GM18868 (cell line): Measurements from ENCODE around the gene SETD6.

Experiments used
- ATAC-seq: cut with Tn5 transposase; IDR thresholded peaks from one replicate; pipeline ENCODE4 v1.9.1; 2021; ENCODE audit warnings: mild to moderate bottlenecking, moderate library complexity; ENCODE audit not compliant: unreplicated experiment

SETD6 gene

DNA sequence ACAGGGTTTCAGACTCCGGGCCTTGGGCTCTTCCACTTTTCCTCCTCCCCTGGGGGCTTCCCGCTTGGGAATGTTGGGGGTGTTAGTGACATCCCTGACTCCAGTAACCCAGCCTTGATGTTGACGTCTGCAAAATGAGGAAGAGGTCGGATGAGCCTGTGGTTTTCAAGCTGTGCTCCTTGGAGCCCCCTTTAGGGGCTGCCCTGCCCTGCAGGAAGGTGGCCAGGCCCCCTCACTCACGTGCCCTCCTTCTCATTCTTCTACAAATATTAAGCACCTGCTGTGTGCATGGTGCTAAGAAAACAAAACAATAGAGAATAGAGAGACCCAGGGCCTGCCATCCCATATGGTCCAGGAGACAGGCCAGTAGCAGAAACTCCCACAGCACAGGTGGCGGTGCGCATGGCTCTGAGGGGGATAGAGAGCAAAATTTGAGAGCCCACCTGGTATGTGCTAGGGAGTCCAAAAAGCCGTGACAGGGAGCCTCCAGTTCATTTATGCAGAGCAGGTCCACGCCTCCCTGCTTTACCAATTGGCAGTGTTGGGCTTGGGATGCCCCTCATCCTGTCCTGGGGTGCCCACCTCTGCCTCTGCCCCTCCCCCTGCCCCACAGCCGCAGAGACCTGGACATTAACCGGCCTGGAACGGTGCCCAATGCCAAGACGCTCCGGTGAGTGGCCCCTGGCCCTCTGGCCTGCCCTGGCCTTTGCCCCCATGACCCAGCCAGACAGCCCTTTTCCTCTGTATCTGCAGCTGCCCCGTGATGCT is 7.9 kb upstream of the SETD6 start:
- ATAC-seq = no peak

DNA sequence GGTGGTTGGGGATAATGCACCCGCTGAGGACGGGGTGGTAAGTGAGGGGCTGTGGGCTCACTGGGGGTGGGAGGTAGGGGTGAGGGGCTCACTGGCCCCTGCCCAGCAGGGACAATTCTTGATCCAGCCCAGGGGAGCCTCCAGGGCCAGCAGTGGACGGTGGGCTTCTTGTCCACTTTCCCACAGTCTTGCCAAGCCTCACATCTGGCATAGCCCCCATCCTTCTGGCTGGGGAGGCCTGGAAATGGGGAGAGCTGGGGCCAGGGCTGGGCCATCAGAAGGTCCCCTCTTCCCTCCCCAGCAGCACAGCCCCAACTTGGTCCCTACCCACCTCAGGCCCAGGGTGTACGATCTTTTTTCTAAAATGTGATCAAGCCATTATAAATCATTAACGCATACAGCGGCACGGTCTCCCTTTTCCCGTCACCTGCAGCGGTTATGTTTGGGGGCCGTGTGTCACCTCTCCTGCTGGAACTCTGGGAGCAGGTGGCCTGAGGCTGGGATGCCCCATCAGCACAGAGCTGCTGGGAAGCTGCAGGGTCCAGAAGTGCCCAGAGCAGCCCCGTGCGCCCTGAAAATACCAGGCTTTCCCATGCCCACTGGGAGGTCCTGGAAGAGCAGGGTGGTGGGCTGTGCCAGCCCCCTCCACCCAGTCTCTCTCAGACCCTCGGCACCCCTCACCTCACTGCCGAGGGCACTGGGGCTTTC is 7.2 kb upstream of the SETD6 start:
- no peak for ATAC-seq

DNA sequence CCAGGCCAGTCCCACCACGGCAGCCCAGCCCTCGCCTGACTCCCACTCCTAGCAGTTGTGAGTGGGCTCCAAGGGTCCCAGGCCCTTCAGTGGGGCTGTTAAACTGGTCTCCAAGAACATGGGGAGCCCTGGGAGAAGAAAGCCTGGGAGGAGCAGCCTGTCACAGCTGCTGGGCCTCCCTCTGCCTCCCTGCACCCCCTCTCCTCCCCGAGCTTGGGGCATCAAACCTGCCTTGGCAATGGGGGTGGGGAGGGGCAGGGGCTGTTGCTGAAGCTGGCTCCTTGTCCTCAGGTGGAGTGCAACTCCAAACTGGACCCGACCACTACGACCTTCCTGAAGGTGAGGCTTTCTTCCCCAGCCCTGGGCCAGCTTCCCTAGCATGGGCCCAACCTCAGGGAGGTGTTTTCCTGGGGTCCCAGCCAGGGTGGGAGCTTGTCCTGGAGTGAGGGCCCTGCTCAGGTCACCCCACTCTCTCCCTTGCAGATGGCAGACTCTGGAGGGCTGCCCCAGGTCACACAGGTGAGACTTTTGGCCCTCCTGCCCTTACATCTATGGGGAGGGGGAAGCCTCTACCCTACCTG is 6.6 kb upstream of the SETD6 start:
- ATAC-seq = no peak

DNA sequence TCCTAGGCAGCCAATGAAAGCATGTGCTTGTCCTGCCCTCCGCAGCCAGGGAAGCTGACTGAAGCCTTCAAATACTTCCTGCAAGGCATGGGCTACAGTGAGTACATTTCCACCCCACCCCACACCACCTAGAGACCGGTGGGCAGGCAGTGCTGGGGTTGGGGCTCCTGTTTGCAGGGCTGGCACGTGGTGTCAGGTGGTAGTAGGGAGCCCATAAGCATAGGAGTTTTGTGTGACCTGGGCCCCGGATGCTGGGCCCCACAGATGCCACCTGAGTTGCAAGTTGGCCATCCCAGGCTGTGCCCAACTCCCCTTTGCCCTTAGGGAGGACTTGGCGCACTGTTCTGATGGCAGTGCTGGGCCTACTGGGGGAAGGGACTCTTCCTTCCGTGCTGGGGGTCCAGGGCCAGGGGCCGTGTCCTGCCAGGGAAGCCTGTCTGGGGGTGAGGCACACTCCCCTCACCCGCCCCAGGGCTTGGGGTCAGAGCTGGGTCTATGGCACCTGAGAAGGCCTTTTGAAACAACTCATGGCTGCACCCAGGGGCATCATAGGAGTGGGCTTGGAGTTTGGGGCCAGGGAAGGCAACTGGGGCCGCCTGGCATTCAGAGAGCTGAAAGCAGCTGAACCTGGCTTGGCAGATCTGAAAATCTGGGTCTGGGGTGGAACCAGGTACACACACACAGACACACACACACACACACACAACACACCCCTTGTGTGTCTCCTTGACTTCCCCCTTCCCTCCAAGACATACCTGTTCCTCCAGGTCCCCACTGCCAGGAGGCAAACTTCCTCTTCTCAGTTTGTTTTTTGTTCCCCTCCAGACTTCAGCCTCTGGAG is 5.8 kb upstream of the SETD6 start:
- ATAC-seq = no peak

DNA sequence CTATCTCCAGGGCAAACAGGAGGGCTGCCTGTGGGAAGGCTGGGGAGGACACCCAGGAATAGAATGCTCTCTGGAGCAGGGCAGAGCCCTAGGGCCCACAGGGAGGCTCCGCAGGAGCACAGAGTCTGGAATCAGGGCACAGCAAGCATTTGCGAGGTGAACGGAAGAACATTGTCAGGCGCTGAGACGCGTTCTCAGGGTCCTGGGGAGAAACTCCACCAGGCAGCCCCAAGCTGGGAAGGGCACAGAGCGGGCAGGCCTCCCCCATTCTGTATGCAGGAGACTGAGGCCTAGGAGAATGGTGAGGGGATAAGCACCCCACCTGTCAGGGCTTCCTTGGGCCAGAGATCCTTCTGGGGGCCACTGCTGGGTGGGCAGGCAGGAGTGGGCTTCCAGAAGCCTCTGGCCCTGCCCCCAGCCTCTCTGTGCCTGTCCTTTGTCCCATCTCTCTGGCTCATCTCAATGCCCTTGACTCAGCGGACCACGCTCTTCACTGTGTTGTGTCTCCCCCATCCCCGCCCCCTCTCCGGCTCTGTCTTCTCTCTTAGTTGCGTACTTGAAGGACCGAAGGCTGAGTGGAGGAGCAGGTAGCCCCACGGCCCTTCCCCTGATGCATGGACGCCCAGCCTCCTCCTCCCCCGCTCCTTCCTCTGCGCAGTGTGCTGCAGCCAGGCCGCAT is 5.1 kb upstream of the SETD6 start:
- no peak for ATAC-seq

DNA sequence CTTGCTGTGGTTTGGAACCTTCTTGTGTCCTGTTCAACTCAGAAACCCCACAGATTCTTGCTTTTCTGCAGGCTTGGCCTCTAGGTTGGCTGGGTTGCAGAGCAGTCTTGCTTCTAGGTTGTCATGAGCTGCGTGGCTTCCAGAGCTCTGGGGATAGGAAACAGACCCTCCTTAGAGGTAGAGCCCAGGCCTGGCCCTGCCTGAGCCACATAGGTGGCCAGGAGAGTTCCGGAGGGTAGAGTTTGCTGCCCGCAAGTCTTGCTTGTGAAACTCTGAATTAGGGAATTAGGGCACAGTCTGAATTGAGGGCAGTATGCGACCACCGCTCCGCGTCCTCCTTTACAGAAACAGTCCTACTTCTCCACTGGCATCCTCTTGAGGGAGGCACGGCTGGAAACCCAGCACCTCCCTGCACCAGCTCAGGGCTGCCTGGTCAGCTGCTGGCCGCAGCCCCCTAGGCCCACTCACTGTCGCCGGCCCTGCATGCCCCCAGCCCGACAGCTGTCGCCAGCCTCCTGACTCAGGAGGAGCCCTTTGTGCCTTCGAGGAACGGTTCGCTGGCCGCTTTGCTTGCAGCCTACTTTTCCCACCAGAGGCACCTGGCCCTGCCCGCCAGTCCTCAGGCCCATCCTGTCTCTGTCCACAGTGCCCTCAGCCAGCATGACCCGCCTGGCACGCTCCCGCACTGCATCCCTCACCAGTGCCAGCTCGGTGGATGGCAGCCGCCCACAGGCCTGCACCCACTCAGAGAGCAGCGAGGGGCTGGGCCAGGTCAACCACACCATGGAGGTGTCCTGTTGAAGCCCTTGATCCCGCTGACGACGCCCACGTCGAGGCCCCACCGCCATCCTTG is 4.3 kb upstream of the SETD6 start:
- no peak for ATAC-seq

DNA sequence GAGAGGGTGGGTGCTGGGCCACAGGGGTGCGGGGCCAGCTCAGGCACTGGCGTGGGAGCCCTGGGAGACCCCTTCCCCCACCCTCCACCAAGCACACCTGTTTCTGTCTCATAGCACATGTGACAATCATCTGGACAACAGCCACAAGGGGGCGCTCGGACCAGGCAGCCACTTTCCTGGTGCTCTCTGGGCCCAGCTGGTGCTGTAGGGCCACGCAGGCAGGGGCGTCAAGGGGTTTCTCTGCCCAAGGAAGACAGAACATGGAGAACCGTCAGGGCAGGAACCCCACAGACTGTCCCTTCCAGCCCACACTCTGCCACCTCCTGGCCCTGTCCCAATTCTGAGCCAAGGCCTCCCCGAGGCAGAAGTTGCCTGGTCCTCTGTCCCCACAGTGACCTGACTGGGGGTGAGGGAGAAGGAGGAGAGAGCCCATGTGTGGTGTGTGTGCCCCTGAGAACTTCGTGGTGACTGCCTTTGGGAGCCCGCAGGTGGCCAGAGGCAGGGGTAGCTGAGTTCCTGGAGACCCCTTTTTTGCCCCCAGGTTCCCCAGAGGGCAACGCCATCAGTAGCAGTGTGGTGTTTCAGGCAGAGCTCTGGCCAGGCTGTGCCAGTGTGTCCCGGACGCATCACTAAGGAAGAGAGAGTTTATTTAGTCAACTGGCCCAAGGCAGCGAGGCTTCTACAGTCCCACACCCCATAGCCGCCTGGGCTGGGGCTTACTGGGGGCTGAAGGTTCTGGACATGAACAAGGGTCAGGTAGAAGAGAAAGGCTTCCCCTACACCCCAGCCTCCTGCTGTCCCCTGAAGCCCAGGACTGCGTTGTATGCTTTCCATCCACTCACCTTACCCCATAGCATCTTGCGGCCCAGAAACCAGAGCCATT is 3.1 kb upstream of the SETD6 start:
- ATAC-seq = peak; percentile 33

DNA sequence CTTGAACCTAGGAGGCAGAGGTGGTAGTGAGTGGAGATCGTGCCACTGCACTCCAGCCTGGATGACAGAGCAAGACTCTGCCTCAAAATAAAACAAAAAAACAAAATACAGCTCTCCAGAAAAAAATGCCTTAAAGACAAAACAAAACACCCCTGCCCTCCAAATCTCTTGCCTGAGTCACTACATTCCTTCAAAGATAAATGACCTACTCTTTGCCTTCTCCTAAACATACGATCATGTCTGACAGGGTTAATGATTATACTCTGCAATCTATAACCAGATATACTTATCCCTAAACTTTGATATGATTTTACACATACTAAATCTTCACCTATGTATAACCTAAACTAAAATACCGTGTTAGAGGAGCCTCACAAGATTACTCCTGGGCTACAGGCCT is 1.4 kb upstream of the SETD6 start:
- ATAC-seq = no peak

DNA sequence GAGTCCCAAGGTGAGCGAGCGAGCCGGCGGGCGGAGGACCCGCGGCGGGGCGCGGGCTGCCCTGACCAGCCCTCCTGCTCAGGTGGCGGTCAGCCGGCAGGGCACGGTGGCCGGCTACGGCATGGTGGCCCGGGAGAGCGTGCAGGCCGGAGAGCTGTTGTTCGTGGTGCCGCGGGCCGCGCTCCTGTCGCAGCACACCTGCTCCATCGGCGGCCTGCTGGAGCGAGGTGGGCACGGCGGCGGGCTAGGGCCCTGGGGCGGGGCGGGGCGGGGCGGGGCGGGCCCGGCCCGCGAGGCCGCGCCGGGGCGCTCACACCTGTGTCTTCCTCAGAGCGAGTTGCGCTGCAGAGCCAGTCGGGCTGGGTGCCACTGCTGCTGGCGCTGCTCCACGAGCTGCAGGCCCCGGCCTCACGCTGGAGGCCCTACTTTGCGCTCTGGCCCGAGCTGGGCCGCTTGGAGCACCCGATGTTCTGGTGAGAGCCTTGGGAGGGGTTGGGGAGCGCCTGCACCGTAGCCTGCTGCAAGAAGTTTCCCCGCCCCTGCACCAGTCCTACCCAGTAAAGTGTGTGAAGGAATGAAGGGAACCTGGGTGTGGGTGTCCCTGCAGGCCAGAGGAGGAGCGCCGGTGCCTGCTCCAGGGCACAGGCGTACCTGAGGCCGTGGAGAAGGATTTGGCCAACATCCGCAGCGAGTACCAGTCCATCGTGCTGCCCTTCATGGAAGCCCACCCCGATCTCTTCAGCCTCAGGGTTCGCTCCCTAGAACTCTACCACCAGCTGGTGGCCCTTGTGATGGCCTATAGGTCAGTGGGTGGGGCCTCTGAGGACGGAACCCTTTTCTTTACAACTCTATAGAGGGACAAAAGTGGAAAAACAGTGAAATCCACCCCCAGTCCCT is 802 bp downstream of the SETD6 start:
- ATAC-seq = peak; percentile 42

DNA sequence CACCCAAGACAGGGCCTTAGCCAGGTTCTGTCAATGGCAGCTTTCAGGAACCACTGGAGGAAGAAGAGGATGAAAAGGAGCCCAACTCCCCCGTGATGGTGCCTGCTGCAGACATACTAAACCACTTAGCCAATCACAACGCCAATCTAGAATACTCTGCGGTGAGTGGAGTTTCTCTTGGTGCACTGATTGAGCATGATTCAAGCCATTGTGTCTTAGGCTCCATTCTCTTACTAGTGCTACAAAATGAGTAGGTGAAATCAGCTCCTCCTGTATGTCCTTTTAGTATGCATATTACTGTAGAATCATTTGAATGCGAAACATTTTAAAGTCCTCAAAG is 1.4 kb downstream of the SETD6 start:
- ATAC-seq = no peak

DNA sequence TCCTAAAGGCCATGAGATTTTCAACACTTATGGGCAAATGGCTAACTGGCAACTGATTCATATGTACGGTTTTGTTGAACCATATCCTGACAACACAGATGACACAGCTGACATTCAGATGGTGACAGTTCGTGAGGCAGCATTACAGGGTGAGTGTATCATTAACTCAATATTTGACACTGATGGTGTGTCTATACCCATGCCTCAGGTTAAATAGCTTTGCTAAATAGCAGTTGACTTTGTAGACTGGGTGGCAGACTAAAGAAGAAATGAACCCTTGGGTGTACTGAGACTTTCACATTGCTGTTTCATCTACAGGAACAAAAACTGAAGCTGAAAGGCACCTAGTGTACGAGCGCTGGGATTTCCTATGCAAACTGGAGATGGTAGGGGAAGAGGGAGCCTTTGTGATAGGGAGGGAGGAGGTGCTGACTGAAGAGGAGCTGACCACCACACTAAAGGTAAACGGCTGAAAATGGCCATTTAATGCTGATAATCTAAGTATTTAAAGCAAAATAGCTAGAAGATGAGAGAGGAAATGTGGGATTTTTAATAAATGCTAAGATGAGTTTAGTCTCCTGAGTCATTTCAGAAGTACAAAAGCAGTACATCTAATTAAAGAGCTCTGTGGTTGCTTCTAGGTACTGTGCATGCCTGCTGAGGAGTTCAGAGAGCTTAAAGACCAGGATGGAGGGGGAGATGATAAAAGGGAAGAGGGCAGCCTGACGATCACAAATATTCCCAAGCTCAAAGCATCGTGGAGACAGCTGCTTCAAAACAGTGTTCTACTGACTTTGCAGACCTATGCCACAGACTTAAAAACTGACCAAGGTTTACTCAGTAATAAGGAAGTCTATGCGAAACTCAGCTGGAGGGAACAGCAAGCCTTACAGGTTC is 3.0 kb downstream of the SETD6 start:
- ATAC-seq = peak; percentile 49

DNA sequence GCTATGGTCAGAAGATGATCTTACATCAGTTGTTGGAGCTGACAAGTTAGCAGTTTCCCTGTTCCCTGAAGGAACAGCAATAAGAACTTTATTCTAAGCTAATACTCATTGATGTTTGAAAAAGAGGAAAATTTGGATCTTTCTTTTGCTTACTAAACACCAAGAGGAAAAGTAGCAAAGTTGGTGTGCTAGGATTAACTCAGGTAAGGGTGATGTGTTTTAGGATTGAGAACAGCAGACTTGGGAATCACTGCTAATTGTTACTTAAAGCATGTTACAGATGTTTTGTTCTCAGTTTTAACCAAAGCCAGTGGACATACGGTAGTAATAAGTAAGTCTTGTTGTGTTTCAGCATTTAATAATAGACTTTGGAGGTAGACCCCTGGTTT is 3.7 kb downstream of the SETD6 start:
- ATAC-seq = no peak

DNA sequence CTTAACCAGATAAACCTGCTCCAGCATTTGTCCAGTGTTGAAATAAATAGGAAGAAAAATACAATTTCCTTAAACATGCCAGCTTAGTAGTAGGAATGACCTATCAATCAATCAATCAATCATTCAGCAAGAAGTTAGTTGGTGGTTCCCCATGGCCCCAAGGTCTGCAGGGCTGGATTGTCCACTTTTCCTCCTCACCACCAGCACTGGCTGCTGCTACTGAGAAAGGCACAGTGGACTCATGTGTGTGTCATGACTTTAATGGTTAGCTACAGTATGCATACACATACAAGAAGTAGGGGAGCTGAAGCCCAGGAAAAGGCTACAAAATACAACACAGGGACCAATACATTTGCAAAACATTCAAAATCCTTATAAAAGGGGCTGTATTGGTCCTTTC is 4.4 kb downstream of the SETD6 start:
- no peak for ATAC-seq

DNA sequence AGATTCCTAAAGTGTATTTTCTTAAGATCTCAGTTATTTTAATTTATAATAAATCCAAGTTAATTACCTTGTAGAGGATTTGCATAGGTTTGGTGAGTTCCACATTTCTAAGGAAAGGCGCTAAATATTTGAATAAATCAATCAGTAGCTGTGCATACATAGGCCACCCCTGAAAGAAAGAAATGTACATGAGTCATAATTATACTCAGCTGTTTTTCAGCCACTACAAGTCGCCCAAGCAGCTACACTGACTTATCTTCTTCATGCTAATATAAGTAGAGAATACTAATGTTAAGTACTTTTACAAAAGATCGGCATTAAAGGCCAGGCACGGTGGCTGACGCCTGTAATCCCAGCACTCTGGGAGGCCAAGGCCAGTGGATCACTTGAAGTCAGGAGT is 14.9 kb downstream of the SETD6 start:
- ATAC-seq = no peak

DNA sequence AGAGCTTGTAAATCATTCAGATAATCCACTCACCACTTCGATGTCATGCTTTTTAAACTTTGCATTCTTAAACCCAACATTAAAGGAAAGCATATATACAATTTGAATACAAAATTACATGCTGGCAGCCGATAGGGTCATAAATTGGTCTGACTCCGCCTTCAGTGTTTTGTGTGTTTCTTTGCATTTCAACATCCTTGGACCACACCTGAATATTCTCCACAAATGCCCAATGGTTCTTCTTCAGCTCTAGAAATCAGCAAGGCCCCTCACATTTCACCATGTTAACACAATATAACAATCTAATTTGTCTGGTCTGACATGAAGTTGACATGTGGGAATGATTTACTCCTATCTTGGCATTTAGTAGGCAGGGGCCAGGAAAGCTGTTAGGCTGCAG is 17.1 kb downstream of the SETD6 start:
- ATAC-seq = no peak

DNA sequence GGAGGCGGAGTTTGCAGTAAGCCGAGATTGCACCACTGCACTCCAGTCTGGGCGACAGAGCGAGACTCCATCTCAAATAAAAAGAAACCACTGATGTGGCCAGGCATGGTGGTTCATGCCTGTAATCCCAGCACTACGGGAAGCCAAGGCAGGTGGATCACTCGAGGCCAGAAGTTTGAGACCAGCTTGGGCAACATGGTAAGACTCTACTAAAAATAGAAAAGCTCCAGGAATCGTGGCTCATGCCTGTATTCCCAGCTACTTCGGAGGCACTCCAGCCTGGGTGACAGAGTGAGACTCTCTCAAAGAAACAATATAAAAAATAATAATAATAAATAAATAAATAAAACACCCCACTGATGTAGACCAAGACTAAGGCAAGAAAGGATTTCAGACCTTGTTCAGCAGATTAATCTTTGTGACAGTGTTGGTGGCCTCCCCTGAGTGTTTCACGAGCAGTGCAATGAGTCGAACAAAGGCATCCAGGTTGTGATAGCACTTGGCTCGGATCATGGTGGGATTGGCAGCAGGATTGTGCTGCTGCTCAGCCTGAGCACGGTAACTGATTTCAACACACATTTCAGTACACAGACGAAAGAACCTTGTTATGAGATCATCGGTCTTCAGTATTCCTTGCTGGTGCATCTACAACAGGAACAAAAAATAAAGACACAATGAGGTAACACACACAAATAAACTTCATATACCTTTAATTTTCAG is 18.6 kb downstream of the SETD6 start:
- ATAC-seq = no peak
